TTC549 (cell line): ENCODE results near the gene GNB4.

ENCODE experiments used
- FAIRE-seq: peaks from 2 replicates; lab custom pipeline; 2012; peaks lifted over from hg19 to GRCh38; lab: Jason Lieb, UNC

GNB4 gene

DNA sequence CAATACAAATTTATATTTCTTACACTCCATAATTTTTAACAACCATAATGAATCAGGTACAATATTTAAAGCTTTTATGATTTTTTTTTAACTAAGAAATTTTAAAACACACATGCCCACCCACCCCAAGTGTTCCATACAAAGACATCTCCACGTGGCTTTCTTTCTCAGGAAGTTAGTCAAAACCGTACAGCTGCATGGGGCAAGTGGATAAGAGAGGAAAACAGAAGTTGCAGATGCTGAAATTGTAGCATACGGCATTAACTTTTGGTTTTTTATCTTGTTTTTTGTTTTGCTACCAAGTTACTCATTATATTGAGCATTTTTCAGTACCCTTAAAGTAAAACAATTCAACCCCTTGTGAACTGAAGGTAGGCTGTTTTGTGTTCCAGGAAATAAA lies 14.8 kb downstream of the GNB4 start:
- FAIRE-seq, result no peak

DNA sequence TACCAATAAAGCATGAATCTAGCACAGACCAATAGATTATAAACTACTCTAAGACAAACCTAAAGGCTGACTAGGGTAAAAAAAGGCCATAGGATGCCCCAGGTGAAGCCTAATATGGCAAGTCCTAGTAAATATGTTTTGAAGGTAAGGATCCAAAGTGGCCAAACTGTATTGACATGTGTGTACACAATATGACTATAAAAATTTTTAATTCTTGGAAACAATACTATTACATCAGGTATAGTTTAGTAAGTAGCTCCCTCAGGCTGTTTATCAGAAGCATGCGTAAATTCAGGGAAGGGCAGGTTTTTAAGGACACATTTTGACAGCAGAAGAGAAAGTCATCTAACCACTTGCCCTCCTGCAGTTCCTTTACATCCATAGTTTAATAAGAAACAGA lies 18.8 kb downstream of the GNB4 start:
- no peak for FAIRE-seq

DNA sequence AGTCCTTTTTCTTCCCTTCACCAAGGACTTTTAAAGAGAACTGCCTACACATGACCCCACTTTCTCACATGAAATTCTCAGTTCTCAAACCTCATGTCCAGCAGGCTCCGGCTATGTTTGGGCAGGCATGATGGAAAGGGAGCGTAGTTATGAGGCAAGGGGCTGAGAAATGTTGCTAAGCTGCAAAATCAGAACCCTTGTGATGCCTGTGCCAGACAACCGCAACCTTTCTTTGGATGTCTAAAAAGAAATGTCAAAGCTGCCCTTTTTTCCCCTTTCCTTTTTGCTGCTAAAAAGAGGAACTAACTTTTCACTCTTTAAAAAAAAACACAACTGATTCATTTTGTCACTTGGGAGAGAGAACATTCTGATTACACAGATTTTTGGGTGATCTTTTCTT lies 19.2 kb downstream of the GNB4 start:
- no peak for FAIRE-seq

DNA sequence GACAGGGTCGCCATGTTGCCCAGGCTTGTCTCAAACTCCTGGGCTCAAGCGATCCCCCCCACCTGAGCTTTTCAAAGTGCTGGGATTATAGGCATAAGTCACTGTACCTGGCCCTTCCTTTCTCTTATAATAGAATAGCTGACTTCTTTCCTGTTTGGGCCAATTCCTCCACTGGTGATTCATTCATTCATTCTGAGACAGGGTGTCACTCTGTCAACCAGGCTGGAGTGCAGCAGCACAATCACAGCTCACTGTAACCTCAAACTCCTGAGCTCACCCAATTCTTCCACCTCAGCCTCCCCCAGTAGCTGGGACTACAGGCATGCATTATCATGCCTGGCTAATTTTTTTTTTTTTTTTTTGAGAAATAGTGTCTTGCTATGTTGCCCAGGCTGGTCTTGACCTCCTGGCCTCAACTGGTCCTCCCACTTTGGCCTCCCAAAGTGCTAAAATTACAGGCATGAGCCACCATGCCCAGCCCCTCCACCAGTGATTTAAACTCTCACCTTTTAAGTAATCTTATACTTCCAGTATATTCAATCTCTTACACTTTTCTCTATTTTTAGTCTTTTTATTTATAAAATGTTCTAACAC lies 20.9 kb downstream of the GNB4 start:
- no peak for FAIRE-seq

DNA sequence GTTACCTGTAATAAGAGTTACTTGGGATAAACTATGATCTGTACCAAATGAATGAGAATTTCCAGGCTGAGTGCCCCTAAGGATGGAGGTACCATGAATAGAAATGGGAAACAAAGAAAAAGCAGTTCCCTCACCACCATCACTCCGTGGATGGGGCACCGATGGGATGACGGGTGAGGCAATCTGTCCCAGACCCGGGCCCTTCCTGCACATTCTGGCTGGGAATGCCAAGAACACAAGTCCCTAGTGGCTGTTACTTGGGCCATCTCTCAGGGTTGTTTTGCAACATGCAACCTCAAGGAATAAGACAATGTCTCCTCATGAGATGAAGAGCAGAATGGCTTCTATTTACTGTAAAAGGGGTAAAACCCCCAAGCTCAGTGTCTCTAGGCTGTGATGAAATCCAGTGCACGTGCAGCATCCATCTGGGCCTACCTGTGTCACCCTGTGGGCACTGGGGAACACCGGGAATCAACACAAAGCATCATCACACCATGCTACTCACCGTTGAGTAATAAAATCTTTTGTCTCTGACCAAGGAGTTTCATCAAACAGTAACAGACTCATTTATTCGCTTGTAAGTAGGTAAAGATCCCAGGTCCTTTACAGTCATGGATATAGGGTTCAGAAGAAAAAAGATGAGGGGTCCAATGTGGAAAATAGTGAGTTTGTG lies 22.3 kb downstream of the GNB4 start:
- FAIRE-seq, result no peak

DNA sequence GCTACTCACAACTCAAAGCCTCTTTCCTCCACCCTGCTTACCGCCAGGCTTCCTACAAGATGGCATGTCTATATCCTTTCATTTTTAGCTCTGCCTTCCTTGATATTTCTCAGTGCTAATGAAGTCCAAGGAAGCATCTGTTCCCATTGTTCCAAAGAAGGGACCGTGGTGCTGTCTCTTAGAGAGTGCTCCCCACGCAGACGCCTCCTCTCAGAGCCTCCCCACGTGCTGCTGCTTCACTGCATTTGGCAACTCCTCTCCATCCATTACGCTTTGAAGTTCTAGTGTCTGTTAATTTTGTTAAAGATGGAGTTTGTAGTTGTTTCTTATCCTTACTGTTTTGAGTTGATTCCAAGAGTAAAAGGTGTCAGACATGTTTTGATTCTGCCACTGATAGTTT lies 26.2 kb downstream of the GNB4 start:
- no peak for FAIRE-seq

DNA sequence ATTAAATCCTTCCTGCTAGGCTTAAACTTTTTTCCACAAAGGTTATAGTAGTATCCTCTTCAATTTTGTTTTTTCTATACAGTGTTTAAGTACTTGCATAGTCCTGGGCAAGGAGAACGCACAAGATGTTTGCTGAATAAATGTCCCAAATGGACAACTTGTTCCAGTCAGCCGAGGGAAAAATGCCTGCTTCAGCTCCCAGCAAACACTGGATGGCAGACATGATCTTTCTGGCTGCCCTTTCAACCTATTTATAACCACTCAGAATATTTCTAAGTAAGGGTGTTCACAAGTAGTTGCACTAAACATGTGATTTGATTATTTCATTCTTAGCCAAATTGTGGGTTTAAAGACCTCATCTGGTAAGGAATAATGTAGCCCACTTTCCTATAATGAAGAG lies 29.8 kb downstream of the GNB4 start:
- FAIRE-seq, result peak; percentile 65

DNA sequence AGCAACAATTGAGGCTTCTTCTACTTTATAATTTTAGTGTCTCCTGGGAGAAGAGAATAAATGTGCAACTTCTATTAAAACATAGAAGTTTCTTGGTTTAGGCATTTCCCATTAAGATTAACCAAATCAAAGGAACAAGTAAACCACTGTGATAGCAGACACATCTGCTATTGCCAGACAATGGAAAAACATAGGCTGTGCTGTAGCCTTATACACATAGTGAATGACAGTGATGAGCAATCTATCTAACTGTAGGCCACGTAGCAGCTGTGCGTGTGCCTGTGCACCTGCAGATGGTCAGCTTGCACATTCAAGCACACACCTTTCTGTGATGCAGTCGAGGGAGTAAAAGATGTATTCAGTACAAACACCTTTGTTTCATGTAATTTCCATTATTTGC lies 32.7 kb downstream of the GNB4 start:
- FAIRE-seq, result no peak

DNA sequence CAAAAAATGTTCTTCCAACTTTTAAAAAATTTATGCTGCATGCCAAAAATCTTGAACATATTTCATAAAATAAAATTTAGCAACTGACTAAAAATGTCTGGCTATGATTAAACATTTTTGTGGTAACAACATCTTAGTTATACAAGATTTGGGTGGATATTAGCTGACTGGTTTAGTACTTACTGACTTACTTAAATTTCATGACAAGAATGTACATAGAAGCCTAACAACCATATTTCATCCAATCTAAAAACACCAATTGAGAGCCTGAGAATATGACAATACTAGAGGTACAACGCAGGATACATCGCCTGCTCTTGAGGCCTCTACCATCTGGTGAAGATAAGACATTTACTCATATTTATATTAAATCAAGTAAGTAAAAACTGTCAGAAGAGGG lies 34.6 kb downstream of the GNB4 start:
- no peak for FAIRE-seq

DNA sequence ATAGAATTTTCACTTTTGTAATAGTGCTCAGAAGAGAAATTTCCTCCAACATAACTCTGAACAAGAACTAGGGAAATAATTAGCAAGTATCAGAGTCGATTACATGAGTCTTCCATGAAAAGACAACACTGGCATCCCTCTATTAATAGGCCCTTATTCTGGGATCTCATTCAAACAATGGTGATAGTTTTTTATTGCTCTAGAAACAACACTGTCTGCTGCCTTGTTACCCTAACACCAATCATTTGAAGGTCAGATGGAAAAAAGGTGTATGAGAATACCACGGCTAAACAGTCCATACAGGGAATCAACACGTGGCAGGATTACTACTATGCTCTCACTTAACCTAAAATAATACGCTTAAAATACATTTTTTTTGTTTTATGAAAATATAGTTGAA lies 35.9 kb downstream of the GNB4 start:
- no peak for FAIRE-seq

DNA sequence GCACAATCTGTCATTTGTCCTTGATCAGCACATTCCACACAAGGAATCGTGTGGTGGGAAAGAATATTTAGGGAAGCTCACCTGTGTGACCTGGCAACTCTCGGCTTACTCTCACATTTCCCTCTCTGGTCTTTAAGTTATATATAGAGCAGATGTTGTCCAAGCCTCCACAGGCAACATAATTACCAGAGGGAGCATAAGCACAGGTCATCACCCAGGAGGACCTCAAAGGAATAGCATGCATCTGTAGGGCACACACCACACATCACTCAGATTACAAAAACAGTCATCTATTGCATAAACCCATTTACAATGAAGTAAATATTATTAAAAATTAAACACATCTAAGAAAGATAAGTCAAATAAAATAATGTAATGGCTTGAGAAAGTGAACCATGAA lies 36.5 kb downstream of the GNB4 start:
- FAIRE-seq, result no peak

DNA sequence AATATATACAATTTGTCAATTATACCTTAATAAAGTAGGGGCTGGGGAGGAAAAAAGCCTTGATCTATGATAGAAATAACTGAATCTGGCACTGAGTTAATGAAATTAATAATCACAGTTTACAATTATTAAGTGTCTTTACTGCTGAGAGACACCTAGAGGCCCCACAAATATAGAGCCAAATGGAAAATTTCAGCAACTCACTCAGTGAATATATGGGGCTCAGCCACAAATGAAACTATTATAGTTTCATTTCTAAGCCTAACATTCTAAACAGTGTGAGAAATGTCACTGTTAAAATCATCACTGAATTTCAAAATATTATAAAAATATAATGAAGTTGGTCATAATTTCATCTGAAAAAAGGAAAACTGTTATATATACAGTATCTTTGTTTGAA lies 40.3 kb downstream of the GNB4 start:
- no peak for FAIRE-seq

DNA sequence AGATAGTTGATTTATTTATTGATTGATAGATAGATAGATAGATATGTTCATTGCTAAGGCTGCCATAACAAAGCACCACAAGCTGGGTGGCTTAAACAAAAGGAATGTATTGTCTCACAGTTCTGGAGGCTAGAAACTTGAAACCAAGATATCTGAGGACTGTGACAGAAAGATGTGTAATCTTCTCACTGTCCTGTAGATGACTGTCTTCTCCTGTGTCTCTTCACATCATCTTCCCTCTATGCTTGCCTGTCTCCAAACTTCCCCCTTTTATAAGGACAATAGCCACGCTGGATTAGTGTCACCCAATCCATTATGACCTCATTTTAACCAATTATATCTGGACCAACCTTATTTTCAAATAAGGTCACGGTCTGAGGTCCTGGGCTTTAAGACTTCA lies 40.9 kb downstream of the GNB4 start:
- no peak for FAIRE-seq

DNA sequence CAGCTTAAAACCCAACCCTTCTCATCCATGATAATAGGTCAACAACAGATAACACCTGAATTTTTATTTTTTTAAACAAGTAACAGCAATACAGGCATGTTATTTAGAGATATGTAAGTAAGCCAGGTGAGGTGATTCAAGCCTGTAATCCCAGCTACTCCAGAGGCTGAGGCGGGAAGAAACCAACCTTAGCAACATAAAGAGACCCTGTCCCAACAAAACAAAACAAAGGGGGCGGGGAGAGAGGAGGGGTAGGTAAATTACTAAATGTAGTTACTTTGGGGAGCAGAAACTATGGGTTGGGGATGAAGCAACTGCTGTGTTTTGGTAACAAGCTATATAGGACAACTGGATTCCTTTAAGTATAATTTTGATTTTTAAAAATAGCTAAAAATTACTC lies 47.0 kb downstream of the GNB4 start:
- FAIRE-seq, result no peak

DNA sequence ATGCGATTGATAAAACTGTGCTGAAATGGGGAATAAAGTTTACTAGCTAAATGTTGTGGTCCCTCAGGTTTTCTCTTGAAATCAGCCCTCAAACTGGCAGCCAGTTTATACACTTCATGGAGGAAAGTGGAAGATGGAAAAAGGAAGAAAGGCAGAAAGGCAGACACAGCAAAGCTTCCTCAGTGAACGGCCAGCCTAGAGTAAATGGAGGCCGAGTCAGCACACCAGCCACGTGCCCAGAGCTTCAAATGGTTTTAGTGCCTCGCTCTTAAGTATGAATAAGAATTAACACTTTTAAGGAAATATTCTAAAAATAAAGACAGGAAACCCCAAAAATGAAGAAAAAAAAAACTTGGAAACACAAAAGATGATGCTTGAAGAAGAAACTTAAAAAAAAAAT lies 48.3 kb downstream of the GNB4 start:
- FAIRE-seq, result no peak

DNA sequence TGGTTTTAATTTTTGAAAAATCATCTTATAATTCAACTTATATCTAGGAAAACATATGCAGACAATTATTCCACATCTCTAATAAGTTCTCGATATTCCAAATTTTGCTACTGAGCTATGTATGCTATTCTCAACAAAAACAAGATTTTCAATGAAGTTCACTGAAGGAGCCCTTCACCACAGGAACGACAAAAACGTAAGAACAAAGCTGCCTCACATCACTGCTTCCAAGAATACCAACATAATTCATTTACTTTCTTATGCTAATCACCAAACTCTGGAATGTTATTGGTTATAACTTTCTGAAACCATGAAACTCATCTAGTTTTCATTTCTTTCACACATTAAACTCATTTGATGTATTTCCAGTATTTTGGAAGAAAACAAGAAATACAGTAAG lies 49.7 kb downstream of the GNB4 start:
- no peak for FAIRE-seq

DNA sequence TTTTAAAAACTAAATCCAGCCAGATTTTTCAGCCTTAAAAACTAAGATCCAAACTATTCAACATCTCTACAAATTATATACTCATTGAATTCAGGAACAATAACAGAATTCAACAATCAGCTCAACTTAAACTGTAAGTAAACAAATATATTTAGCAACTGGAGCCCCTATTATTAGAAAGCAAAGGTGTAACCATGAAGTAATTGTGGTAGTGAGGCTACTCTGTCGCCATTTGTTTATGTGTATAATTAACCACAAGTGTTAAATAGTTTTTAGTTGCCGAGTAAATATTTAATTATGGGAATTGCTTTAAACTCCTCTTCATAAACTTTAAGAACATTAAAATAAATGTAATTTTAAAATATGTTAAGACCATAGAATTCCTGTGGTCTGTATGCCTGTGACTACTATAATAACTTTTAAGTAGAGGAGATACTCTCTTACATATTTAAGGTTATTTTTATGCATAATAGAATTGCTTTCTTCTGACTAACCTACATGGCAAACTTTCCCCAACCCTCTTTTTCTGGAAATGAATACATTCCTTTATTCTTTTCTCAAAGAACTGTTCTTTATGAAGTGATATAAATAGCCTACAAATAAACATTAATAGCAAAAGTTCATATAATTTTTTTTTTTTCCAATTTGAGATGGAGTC lies 52.6 kb downstream of the GNB4 start:
- no peak for FAIRE-seq

DNA sequence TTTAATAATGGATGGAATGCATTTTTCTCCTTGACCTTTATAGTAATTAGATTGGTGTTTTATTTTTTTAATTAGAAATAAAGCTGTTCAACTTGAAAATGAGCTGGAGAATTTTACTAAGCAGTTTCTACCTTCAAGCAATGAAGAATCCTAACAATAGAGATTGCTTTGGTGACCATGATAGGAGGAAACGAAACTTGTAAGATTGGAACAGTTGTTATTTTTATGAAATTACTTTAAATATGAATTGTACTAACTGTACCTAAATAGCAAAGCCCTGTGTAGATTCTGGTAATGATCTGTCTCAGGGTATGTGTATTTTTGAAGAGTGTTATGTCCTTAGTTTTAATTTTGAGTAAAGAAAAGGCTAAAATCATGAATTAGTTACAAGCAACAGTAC lies 59.4 kb downstream of the GNB4 start:
- no peak for FAIRE-seq

DNA sequence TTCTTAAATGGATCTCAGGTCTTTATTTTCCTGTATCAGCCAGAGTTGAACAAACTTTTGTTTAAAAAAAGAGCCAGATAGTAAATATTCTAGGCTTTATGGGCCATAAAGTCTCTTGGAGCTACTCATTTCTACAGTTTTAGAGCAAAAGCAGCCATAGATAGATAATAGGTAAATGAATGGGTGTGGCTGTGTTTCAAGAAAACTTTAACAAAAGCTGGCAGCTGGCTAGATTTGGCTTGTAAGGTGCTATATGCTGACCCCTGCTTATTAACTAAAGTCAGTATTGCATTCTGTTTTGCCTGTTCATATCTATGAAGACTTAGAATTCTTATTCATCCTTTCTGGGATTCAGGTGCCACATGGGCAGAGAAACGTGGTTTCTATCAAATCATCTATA lies 74.8 kb downstream of the GNB4 start:
- FAIRE-seq, result no peak

DNA sequence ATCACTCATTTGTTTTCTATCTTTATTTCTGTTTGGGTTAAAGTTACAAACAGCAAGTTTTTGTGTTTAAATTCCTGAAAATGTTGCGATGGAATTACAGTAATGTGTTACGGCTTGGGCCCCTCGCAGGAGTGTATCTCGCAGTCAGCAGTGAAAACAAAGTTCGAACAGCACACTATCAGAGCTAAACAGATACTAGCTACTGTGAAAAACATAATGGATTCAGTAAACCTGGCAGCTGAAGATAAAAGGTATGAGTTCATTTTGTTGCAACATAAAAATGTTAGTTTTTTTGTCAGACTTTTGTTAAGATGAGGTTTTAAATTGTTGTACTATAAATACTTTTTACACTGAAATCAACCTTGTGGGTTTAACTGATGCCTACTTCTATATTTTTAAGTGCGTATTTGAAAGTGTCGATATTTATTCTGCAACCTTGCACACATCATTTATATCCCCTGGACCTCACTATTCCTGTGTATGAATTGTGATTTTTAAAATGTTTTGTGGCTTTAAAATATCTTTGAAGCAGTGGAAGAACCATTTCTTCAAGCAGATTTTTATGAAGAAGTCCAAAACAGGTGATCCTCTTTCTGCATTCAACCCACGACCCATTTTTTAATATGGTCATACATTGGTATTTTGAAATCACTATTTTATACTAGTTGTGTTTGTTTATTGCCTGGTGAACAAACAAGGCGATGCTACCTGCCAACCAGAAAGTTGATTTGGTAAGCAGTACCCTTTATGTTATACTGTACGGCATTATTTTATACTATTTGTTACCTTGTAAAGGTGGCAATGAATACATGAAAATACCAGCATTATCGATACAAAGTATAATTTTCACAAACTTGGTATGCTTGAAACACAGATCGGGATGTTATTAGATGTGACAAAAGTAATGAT lies 75.9 kb downstream of the GNB4 start:
- no peak for FAIRE-seq

DNA sequence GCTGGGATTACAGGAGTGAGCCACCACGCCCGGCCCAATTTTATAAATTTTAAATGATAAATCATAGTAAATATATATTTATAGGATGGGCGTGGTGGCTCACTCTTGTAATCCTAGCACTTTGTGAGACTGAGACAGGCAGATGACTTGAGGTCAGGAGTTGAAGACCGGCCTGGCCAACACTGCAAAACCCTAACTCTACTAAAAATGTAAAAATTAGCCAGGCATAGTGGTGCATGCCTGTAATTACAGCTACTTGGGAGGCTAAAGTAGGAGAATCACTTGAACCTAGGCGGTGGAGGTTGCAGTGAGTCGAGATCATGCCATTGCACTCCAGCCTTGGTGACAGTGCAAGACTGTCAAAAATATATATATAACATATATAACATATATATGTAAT lies 77.3 kb downstream of the GNB4 start:
- no peak for FAIRE-seq

DNA sequence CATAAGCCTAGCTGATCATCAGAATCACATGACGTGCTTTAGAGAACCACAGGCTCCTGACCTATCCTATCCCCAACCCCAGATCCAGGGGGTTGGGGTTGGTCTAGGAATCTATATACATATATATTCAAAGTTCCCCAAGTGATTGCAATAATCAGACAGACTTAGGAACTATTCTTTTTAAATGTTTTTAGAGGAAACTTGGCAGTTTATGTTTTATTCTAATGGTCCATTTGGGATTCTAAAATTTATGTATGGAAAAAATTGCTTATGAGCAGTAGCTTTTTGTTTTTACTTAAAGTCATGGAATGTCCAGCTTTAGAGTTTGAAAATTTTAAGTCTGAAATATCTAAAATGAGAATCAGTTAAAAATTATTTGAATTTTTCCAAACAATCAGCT lies 81.6 kb downstream of the GNB4 start:
- FAIRE-seq, result no peak

DNA sequence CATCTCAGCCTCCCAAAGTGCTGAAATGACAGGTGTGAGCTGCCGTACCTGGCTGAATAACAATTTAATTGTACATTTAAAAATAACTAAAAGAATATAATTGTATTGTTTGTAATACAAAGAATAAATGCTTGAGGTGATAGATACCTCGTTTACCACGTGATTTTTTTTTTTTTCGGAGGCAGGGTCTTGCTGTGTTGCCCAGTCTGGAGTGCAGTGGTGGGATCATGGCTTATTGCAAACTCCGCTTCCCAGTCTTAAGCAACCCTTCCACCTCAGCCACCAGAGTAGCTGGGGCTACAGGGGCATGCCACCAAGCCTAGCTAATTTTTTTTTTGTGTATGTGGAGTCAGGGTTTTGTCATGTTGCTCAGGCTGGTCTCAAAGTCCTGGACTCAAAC lies 87.9 kb downstream of the GNB4 start:
- FAIRE-seq, result no peak
